HepG2 (cell line): ENCODE results near the gene SCAF8. TPM values are rescaled to one million over a fixed set of nuclear protein-coding genes. Genes with fewer than 3 reads are reported as not detected.
A peak's percentile ranks its signal among the peaks of the same experiment; 100 is the strongest.

Source experiments
- ATAD3A ChIP-seq: sonication (generic); formaldehyde crosslinking; IDR thresholded peaks from 2 replicates; pipeline ENCODE4 v1.4.0; 2020; ENCODE audit warnings: missing genetic modification reagents
- CEBPG ChIP-seq: IDR thresholded peaks from 2 replicates; pipeline ENCODE4 v1.6.1; 2016
- HOXA9 ChIP-seq: sonication (generic); formaldehyde crosslinking; IDR thresholded peaks from 2 replicates; pipeline ENCODE4 v1.8.1; 2022; ENCODE audit warnings: missing genetic modification reagents, mild to moderate bottlenecking, moderate library complexity, borderline replicate concordance
- IKZF1 ChIP-seq: fragments of 450-650 bp; IDR thresholded peaks from 2 replicates; pipeline ENCODE4 v1.7.1; 2016
- NR2F6 ChIP-seq, 2 experiments: IDR thresholded peaks; 2 replicates each; pipeline ENCODE4 v1.6.1; 2016; ENCODE audit warnings: antibody characterized with exemption in 1 of 2, mild to moderate bottlenecking in 1 of 2
- SRSF4 ChIP-seq: fragments of 200-400 bp; formaldehyde crosslinking; IDR thresholded peaks from one replicate; pipeline ENCODE4 v1.6.1; 2018; ENCODE audit warnings: mild to moderate bottlenecking, low read depth, low read length, moderate library complexity; ENCODE audit not compliant: poor library complexity, severe bottlenecking
- TEAD3 ChIP-seq: optimal IDR thresholded peaks from 2 replicates; pipeline ENCODE3; 2016; ENCODE audit warnings: borderline replicate concordance
- TOPORS ChIP-seq: sonication (generic); formaldehyde crosslinking; IDR thresholded peaks from 2 replicates; pipeline ENCODE4 v1.8.0; 2023; ENCODE audit warnings: mild to moderate bottlenecking, missing genetic modification reagents
- YEATS4 ChIP-seq: sonication (generic); formaldehyde crosslinking; IDR thresholded peaks from 2 replicates; pipeline ENCODE4 v1.4.0; 2020; ENCODE audit warnings: missing genetic modification reagents, borderline replicate concordance
- ZFY ChIP-seq: sonication (generic); formaldehyde crosslinking; IDR thresholded peaks from 2 replicates; pipeline ENCODE4 v1.4.0; 2020; ENCODE audit warnings: missing genetic modification reagents
- ZNF10 ChIP-seq: sonication (generic); formaldehyde crosslinking; IDR thresholded peaks from 2 replicates; pipeline ENCODE4 v1.4.0; 2020; ENCODE audit warnings: mild to moderate bottlenecking, low read depth, missing genetic modification reagents, borderline replicate concordance
- ZNF296 ChIP-seq: sonication (generic); formaldehyde crosslinking; conservative IDR thresholded peaks from 2 replicates; pipeline ENCODE4 v1.5.0; 2020; ENCODE audit warnings: mild to moderate bottlenecking, missing genetic modification reagents
- ZNF546 ChIP-seq: sonication (generic); formaldehyde crosslinking; conservative IDR thresholded peaks from 2 replicates; pipeline ENCODE4 v1.8.1; 2023; ENCODE audit warnings: mild to moderate bottlenecking, missing genetic modification reagents
- ZNF556 ChIP-seq: sonication (generic); formaldehyde crosslinking; IDR thresholded peaks from 2 replicates; pipeline ENCODE4 v1.4.0; 2020; ENCODE audit warnings: mild to moderate bottlenecking, missing genetic modification reagents, borderline replicate concordance
- polyA plus RNA-seq, 8 experiments: library from polyadenylated mRNA; depleted of rRNA in 3 of 8; stranded (reverse) in 7 of 8; unstranded in 1 of 8; fragments of >200 nt; fragmentation: Illumina TruSeq in 4 of 8; extraction: Trizol in 4 of 8; gene quantifications; 2 replicates each; pipeline versions ENCODE4 v1.2.1 to v1.2.3, GENCODE V29; 2011 to 2016; ENCODE audit warnings: low read depth in 4 of 8, missing spikeins in 1 of 8, mixed read lengths in 1 of 8; ENCODE audit not compliant: insufficient read depth in 1 of 8
- total RNA-seq, 5 experiments: library from RNA; depleted of rRNA; stranded (reverse); fragments of >200 nt; fragmentation: Illumina TruSeq; extraction: Trizol; gene quantifications; 2 replicates each; pipeline ENCODE4 v1.2.3, GENCODE V29; 2016; ENCODE audit warnings: low read depth in 1 of 5
- TF ChIP-seq, protein P1 (sequence below): sonication (generic); formaldehyde crosslinking; IDR thresholded peaks from 2 replicates; pipeline ENCODE4 v1.8.0; 2022; ENCODE audit warnings: mild to moderate bottlenecking, missing genetic modification reagents, moderate library complexity
- TF ChIP-seq, protein P2 (sequence below): sonication (generic); formaldehyde crosslinking; IDR thresholded peaks from 2 replicates; pipeline ENCODE4 v1.5.0; 2020; ENCODE audit warnings: missing genetic modification reagents, mild to moderate bottlenecking, borderline replicate concordance
- TF ChIP-seq, protein P3 (sequence below): sonication (generic); formaldehyde crosslinking; IDR thresholded peaks from 2 replicates; pipeline ENCODE4 v1.4.0; 2020; ENCODE audit warnings: missing genetic modification reagents
- TF ChIP-seq, protein P4 (sequence below): sonication (generic); formaldehyde crosslinking; IDR thresholded peaks from 2 replicates; pipeline ENCODE4 v1.9.0; 2021; ENCODE audit warnings: missing genetic modification reagents, borderline replicate concordance

The SCAF8 gene
- total and polyA plus RNA-seq, 2 of the 13 experiments (the other 11 are each of a cell fraction or from before 2014, with no cell fraction given) = 15.3 to 40.8 TPM

DNA sequence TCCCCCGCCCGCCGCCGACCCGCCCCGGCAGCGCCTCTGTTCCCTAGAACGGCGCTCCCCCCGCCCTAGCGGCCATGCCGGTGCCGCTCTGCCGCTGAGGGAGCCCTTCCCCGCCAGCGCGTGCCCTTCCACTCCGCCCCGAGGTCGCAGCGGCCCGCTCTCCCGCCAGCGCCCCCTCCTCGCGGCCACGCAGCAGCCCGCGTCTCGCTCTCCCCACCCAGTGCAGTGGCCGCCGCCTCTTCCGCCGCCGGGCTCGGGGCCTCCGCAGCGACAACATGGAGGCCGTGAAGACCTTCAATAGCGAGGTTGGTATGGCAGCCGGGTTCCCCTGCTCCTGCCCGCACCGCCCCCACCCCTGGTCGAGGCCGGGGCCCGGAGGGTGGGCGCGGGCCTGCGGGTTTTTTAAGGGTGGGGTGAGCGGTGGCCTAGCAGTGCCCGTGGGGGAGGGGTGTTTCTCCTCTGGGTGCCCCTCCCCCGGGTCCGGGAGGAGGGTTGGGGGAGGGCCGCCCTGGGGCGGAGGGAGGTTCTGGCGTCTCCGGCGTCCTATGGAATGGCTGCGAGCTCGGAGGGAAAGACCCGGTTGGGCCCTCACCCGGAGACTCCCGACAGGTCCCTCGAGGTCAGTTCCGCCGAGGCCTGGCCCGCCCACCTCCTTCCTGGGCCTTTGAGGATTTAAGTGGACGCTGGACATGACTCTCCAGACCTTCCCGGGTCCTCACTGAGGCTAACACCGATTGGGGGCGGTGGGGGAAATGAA is 588 bp downstream of the SCAF8 start (continued):
- TF ChIP-seq ZNF10 (CRISPR knock-in tag) = no peak
- TF ChIP-seq ZFY = peak; percentile 94
- TF ChIP-seq NR2F6 (IDR thresholded peaks at IDR 0.05) = no peak
- TF ChIP-seq NR2F6 (CRISPR knock-in tag; IDR thresholded peaks at IDR 0.05) = no peak
- no peak for TF ChIP-seq IKZF1
- TF ChIP-seq, protein P1, sequence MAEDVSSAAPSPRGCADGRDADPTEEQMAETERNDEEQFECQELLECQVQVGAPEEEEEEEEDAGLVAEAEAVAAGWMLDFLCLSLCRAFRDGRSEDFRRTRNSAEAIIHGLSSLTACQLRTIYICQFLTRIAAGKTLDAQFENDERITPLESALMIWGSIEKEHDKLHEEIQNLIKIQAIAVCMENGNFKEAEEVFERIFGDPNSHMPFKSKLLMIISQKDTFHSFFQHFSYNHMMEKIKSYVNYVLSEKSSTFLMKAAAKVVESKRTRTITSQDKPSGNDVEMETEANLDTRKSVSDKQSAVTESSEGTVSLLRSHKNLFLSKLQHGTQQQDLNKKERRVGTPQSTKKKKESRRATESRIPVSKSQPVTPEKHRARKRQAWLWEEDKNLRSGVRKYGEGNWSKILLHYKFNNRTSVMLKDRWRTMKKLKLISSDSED (CRISPR knock-in tag) = peak; percentile 88; the same call in 1 of the 2 replicates
- TF ChIP-seq ATAD3A = 0 out of 2 replicates have a peak, but pooled peaks have one; percentile 65
- no peak for TF ChIP-seq CEBPG (CRISPR knock-in tag)
- TF ChIP-seq TEAD3 (CRISPR knock-in tag) = no peak
- TF ChIP-seq ZNF546 (CRISPR knock-in tag) = no peak
- TF ChIP-seq, protein P2, sequence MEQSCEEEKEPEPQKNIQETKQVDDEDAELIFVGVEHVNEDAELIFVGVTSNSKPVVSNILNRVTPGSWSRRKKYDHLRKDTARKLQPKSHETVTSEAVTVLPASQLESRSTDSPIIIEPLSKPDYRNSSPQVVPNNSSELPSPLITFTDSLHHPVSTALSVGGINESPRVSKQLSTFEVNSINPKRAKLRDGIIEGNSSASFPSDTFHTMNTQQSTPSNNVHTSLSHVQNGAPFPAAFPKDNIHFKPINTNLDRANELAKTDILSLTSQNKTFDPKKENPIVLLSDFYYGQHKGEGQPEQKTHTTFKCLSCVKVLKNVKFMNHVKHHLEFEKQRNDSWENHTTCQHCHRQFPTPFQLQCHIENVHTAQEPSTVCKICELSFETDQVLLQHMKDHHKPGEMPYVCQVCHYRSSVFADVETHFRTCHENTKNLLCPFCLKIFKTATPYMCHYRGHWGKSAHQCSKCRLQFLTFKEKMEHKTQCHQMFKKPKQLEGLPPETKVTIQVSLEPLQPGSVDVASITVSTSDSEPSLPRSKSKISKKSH (CRISPR knock-in tag) = peak; percentile 90
- no peak; the same call in 1 of the 2 replicates for TF ChIP-seq ZNF556
- TF ChIP-seq SRSF4 = no peak
- peak; percentile 81; the same call in 1 of the 2 replicates for TF ChIP-seq ZNF296
- TF ChIP-seq YEATS4 (CRISPR knock-in tag) = peak; percentile 87
- TF ChIP-seq, protein P3, sequence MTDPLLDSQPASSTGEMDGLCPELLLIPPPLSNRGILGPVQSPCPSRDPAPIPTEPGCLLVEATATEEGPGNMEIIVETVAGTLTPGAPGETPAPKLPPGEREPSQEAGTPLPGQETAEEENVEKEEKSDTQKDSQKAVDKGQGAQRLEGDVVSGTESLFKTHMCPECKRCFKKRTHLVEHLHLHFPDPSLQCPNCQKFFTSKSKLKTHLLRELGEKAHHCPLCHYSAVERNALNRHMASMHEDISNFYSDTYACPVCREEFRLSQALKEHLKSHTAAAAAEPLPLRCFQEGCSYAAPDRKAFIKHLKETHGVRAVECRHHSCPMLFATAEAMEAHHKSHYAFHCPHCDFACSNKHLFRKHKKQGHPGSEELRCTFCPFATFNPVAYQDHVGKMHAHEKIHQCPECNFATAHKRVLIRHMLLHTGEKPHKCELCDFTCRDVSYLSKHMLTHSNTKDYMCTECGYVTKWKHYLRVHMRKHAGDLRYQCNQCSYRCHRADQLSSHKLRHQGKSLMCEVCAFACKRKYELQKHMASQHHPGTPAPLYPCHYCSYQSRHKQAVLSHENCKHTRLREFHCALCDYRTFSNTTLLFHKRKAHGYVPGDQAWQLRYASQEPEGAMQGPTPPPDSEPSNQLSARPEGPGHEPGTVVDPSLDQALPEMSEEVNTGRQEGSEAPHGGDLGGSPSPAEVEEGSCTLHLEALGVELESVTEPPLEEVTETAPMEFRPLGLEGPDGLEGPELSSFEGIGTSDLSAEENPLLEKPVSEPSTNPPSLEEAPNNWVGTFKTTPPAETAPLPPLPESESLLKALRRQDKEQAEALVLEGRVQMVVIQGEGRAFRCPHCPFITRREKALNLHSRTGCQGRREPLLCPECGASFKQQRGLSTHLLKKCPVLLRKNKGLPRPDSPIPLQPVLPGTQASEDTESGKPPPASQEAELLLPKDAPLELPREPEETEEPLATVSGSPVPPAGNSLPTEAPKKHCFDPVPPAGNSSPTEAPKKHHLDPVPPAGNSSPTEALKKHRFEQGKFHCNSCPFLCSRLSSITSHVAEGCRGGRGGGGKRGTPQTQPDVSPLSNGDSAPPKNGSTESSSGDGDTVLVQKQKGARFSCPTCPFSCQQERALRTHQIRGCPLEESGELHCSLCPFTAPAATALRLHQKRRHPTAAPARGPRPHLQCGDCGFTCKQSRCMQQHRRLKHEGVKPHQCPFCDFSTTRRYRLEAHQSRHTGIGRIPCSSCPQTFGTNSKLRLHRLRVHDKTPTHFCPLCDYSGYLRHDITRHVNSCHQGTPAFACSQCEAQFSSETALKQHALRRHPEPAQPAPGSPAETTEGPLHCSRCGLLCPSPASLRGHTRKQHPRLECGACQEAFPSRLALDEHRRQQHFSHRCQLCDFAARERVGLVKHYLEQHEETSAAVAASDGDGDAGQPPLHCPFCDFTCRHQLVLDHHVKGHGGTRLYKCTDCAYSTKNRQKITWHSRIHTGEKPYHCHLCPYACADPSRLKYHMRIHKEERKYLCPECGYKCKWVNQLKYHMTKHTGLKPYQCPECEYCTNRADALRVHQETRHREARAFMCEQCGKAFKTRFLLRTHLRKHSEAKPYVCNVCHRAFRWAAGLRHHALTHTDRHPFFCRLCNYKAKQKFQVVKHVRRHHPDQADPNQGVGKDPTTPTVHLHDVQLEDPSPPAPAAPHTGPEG (CRISPR knock-in tag) = no peak
- TF ChIP-seq TOPORS (CRISPR knock-in tag) = no peak; the same call in none of the 2 replicates
- TF ChIP-seq HOXA9 (CRISPR knock-in tag) = no peak
- TF ChIP-seq, protein P4, sequence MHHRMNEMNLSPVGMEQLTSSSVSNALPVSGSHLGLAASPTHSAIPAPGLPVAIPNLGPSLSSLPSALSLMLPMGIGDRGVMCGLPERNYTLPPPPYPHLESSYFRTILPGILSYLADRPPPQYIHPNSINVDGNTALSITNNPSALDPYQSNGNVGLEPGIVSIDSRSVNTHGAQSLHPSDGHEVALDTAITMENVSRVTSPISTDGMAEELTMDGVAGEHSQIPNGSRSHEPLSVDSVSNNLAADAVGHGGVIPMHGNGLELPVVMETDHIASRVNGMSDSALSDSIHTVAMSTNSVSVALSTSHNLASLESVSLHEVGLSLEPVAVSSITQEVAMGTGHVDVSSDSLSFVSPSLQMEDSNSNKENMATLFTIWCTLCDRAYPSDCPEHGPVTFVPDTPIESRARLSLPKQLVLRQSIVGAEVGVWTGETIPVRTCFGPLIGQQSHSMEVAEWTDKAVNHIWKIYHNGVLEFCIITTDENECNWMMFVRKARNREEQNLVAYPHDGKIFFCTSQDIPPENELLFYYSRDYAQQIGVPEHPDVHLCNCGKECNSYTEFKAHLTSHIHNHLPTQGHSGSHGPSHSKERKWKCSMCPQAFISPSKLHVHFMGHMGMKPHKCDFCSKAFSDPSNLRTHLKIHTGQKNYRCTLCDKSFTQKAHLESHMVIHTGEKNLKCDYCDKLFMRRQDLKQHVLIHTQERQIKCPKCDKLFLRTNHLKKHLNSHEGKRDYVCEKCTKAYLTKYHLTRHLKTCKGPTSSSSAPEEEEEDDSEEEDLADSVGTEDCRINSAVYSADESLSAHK (CRISPR knock-in tag) = 0 out of 2 replicates have a peak, but pooled peaks have one; percentile 75
